Astrocyte of the hippocampus (primary cell): ENCODE results near the gene NHERF2.
"Not testable (repeated sequence)": the region's sequence is repeated elsewhere in the genome, so short reads cannot be mapped to it uniquely, and the experiment has no call there.

Experiments used
- DNase-seq: peaks from one replicate; pipeline ENCODE4 v3.0.0; 2011; ENCODE audit warnings: low read depth, low spot score

Gene NHERF2

GRCh38 chr16:2005646-2006045 lies 21.1 kb upstream of the NHERF2 start:
- no peak for DNase-seq

- no peak for DNase-seq
These were observed 20.4 kb upstream of the NHERF2 start for GRCh38 chr16:2006317-2006716.

- no peak for DNase-seq
These were observed 19.4 kb upstream of the NHERF2 start for GRCh38 chr16:2007081-2007836.

- DNase-seq = no peak
These were observed 18.6 kb upstream of the NHERF2 start for GRCh38 chr16:2008009-2008526.

- no peak for DNase-seq
These were observed 18.0 kb upstream of the NHERF2 start for GRCh38 chr16:2008631-2009163.

GRCh38 chr16:2009164-2009711 lies 17.5 kb upstream of the NHERF2 start:
- no peak for DNase-seq

- peak; percentile 96 for DNase-seq
These were observed 16.8 kb upstream of the NHERF2 start, which contains the start of gene ZNF598 for GRCh38 chr16:2009791-2010510. Gene ZNF598, minus strand, starts transcription at chr16:2009821.

- DNase-seq = not testable (repeated sequence)
These were observed 15.0 kb upstream of the NHERF2 start for GRCh38 chr16:2011726-2012125.

- no peak for DNase-seq
These were observed 13.2 kb upstream of the NHERF2 start for GRCh38 chr16:2013527-2013926.

GRCh38 chr16:2015117-2015946 lies 11.4 kb upstream of the NHERF2 start:
- no peak for DNase-seq

- DNase-seq = no peak
These were observed 10.8 kb upstream of the NHERF2 start for GRCh38 chr16:2015947-2016208.

GRCh38 chr16:2016407-2016922 lies 10.2 kb upstream of the NHERF2 start:
- DNase-seq = no peak

- DNase-seq = no peak
These were observed 7.2 kb upstream of the NHERF2 start, which contains the start of gene NPW for GRCh38 chr16:2019518-2019920. Gene NPW, plus strand, starts transcription at chr16:2019785.

- DNase-seq = peak; percentile 53
These were observed 6.5 kb upstream of the NHERF2 start for GRCh38 chr16:2019921-2020831.

GRCh38 chr16:2022723-2023091 lies 4.0 kb upstream of the NHERF2 start:
- DNase-seq = no peak

GRCh38 chr16:2023092-2024031 lies 3.3 kb upstream of the NHERF2 start:
- DNase-seq = peak; percentile 96

- DNase-seq = no peak
These were observed 2.7 kb upstream of the NHERF2 start for GRCh38 chr16:2024032-2024420.

- DNase-seq = no peak
These were observed 1.5 kb upstream of the NHERF2 start for GRCh38 chr16:2025251-2025650.

- no peak for DNase-seq
These were observed 733 bp upstream of the NHERF2 start for GRCh38 chr16:2025878-2026460.
